GM21390 (cell line): ENCODE data around the gene PLVAP.

Experiments
- ATAC-seq: cut with Tn5 transposase; IDR thresholded peaks from one replicate; pipeline ENCODE4 v1.9.1; 2021; ENCODE audit not compliant: unreplicated experiment

Gene PLVAP

GRCh38 chr19:17336872-17337674 is 40.1 kb downstream of the PLVAP start, which contains the start of gene GTPBP3:
GTPBP3 (plus strand) TSS chr19:17337553; CDS start chr19:17337612, 59 bp downstream.
- peak; percentile 76 for ATAC-seq

- no peak for ATAC-seq
Measured at GRCh38 chr19:17335575-17335974, 41.6 kb downstream of the PLVAP start.

GRCh38 chr19:17334414-17335409 is 42.4 kb downstream of the PLVAP start, which contains the start of gene ANO8:
ANO8 (minus strand) TSS chr19:17334855; CDS start chr19:17334670, 185 bp downstream.
- ATAC-seq, result peak; percentile 43

GRCh38 chr19:17333611-17334413 is 43.3 kb downstream of the PLVAP start:
- ATAC-seq, result no peak

- no peak for ATAC-seq
Measured at GRCh38 chr19:17332677-17333581, 44.2 kb downstream of the PLVAP start.

GRCh38 chr19:17332360-17332676 is 44.8 kb downstream of the PLVAP start:
- no peak for ATAC-seq

- ATAC-seq, result no peak
Measured at GRCh38 chr19:17331045-17331558, 46.0 kb downstream of the PLVAP start.

GRCh38 chr19:17330262-17331044 is 46.7 kb downstream of the PLVAP start:
- ATAC-seq, result no peak

- ATAC-seq, result no peak
Measured at GRCh38 chr19:17329366-17330261, 47.5 kb downstream of the PLVAP start.

- ATAC-seq, result no peak
Measured at GRCh38 chr19:17328517-17329365, 48.4 kb downstream of the PLVAP start.

GRCh38 chr19:17327654-17328516 is 49.3 kb downstream of the PLVAP start:
- ATAC-seq, result no peak

- no peak for ATAC-seq
Measured at GRCh38 chr19:17327068-17327653, 50.0 kb downstream of the PLVAP start.

GRCh38 chr19:17326595-17326966 is 50.6 kb downstream of the PLVAP start:
- ATAC-seq, result no peak

- no peak for ATAC-seq
Measured at GRCh38 chr19:17325881-17326594, 51.1 kb downstream of the PLVAP start.

GRCh38 chr19:17325133-17325532 is 52.0 kb downstream of the PLVAP start:
- no peak for ATAC-seq
